AG04450 (cell line): ENCODE results near the gene ABI3. TPM values are rescaled to one million over a fixed set of nuclear protein-coding genes. Genes with fewer than 3 reads are reported as not detected.
A peak's percentile ranks its signal among the peaks of the same experiment; 100 is the strongest.

Experiments
- CTCF ChIA-PET: fragments of 300-600, 350-600 bp; formaldehyde crosslinking; extraction: SDS; loops from one replicate; lab custom pipeline; 2022; ENCODE audit warnings: antibody characterized with exemption, inconsistent platforms; lab: Charles Lee
- POLR2A ChIA-PET: fragments of 350-600 bp; formaldehyde crosslinking; extraction: SDS; loops from one replicate; lab custom pipeline; 2021; ENCODE audit warnings: antibody characterized with exemption, inconsistent platforms; lab: Yijun Ruan, JAX
- DNase-seq: peaks from one replicate; pipeline ENCODE4 v3.0.0-alpha.2; 2011; ENCODE audit warnings: low read depth, low spot score
- H3K27ac ChIP-seq: one replicate; pipeline ENCODE4 v1.5.1; 2012; ENCODE audit warnings: low read depth, low read length, control low read depth
- H3K27me3 ChIP-seq: one replicate; pipeline ENCODE4 v1.6.0; 2012; ENCODE audit warnings: low read length; ENCODE audit not compliant: control insufficient read depth, insufficient read depth
- H3K4me3 ChIP-seq: 2 replicates; pipeline ENCODE4 v1.5.1; 2011; ENCODE audit warnings: mild to moderate bottlenecking, low read depth, low read length, control low read depth
- H3K9me3 ChIP-seq: 2 replicates; pipeline ENCODE4 v1.5.1; 2012; ENCODE audit warnings: low read length; ENCODE audit not compliant: control insufficient read depth, insufficient read depth
- polyA plus RNA-seq: library from polyadenylated mRNA; depleted of rRNA; stranded (reverse); fragments of >200 nt; gene quantifications from 2 replicates; pipeline ENCODE4 v1.2.3, GENCODE V29; 2011
- TF ChIP-seq, protein P1 (sequence below): IDR thresholded peaks from 2 replicates; pipeline ENCODE4 v1.5.1; 2011; ENCODE audit warnings: low read depth, low read length, control low read depth, inconsistent platforms

Gene ABI3
- polyA plus RNA-seq, 1 experiment: 0.21 TPM

GRCh38 chr17:49254066-49254465, 43.6 kb downstream of the ABI3 start:
- ChIA-PET POLR2A (no interaction called here), CTCF (interaction anchor here (1.5 kb wide), 1 partner anchor 27 kb away, joined by 14 read pairs; no protein-coding TSS in a partner anchor)
- Histone ChIP-seq H3K4me3 (no peak overlapping the region), H3K9me3 (no peaks in the 10 kb centered on the region), H3K27me3 (peaks cover 18% of the 10 kb centered on the region), H3K27ac (no peak overlapping the region)
- no peak for DNase-seq
- TF ChIP-seq, protein P1, sequence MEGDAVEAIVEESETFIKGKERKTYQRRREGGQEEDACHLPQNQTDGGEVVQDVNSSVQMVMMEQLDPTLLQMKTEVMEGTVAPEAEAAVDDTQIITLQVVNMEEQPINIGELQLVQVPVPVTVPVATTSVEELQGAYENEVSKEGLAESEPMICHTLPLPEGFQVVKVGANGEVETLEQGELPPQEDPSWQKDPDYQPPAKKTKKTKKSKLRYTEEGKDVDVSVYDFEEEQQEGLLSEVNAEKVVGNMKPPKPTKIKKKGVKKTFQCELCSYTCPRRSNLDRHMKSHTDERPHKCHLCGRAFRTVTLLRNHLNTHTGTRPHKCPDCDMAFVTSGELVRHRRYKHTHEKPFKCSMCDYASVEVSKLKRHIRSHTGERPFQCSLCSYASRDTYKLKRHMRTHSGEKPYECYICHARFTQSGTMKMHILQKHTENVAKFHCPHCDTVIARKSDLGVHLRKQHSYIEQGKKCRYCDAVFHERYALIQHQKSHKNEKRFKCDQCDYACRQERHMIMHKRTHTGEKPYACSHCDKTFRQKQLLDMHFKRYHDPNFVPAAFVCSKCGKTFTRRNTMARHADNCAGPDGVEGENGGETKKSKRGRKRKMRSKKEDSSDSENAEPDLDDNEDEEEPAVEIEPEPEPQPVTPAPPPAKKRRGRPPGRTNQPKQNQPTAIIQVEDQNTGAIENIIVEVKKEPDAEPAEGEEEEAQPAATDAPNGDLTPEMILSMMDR: no peak

- DNase-seq: no peak
These were observed 44.6 kb downstream of the ABI3 start for GRCh38 chr17:49255125-49255524.

GRCh38 chr17:49258394-49258793, 47.9 kb downstream of the ABI3 start:
- POLR2A ChIA-PET: no interaction called here
- H3K9me3 ChIP-seq: no peaks in the 10 kb centered on the region
- TF ChIP-seq, protein P1: no peak
- H3K27ac ChIP-seq: no peak overlapping the region
- CTCF ChIA-PET: interaction anchor here (1.6 kb wide), 1 partner anchor 32 kb away, joined by 3 read pairs; no protein-coding TSS in a partner anchor
- no peak for DNase-seq
- H3K27me3 ChIP-seq: peaks cover 6% of the 10 kb centered on the region
- no peak overlapping the region for H3K4me3 ChIP-seq

More at GRCh38 chr17:49255125-49255524, 44.6 kb downstream of the ABI3 start:
- no peak overlapping the region for H3K27ac ChIP-seq
- H3K4me3 ChIP-seq: no peak overlapping the region
- peaks cover 12% of the 10 kb centered on the region for H3K27me3 ChIP-seq
- H3K9me3 ChIP-seq: no peaks in the 10 kb centered on the region
- ChIA-PET CTCF (interaction anchor here (1.5 kb wide), 1 partner anchor 28 kb away, joined by 14 read pairs; no protein-coding TSS in a partner anchor), POLR2A (no interaction called here)
- TF ChIP-seq, protein P1: no peak

DNA sequence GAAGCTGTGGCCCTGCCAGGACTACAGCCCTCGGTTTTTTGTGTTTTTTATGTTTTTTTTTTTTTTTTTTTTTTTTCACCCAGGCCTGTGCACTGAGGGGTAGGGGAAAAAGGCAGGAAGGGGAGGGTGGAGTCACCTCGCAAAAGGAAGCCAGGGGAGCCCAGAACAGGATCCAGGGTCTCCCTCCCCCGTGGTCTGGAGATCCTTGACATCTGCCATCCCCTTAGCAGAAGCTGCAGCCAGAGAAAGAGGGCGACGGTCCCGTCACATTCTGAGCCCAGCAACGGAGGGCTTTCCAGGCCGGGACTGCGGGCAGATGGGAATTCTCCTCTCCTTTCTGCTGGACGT, 49.1 kb downstream of the ABI3 start:
- Histone ChIP-seq H3K27ac (no peak overlapping the region), H3K9me3 (no peaks in the 10 kb centered on the region), H3K4me3 (peak overlapping the region; percentile 54), H3K27me3 (peaks cover 6% of the 10 kb centered on the region)
- DNase-seq: no peak
- CTCF ChIA-PET: interaction anchor here (1.4 kb wide), 1 partner anchor 31 kb away, joined by 5 read pairs; no protein-coding TSS in a partner anchor
- POLR2A ChIA-PET: interaction anchor here (1.1 kb wide), 1 partner anchor 67 kb away, joined by 4 read pairs; no protein-coding TSS in a partner anchor
- TF ChIP-seq, protein P1: no peak

- DNase-seq: no peak
- ChIA-PET POLR2A (interaction anchor here (0.7 to 1.1 kb wide), 2 partner anchors 38 to 68 kb away, joined by 4 read pairs; no protein-coding TSS in a partner anchor), CTCF (interaction anchor here (1.3 to 1.4 kb wide), 2 partner anchors 31 to 36 kb away, joined by 3 to 5 read pairs; no protein-coding TSS in a partner anchor)
- Histone ChIP-seq H3K4me3 (peak overlapping the region; percentile 54), H3K27me3 (peaks cover 3% of the 10 kb centered on the region), H3K27ac (peak overlapping the region; percentile 52), H3K9me3 (no peaks in the 10 kb centered on the region)
- TF ChIP-seq, protein P1: no peak
These were observed 49.7 kb downstream of the ABI3 start for GRCh38 chr17:49260011-49260816.
